NCI-H1417 treated with DMSO at 0.1 percent for 48 hours (cell line): ENCODE measurements around the gene ARG2.

Source experiments
- DNase-seq: peaks from one replicate; lab custom pipeline; 2025; lab: John Stamatoyannopoulos, UW

The ARG2 gene

GRCh38 chr14:67638642-67639041, 18.9 kb downstream of the ARG2 start:
- no peak for DNase-seq

GRCh38 chr14:67641480-67641879, 21.8 kb downstream of the ARG2 start:
- no peak for DNase-seq

GRCh38 chr14:67641902-67642749, 22.4 kb downstream of the ARG2 start:
- DNase-seq = no peak

DNA sequence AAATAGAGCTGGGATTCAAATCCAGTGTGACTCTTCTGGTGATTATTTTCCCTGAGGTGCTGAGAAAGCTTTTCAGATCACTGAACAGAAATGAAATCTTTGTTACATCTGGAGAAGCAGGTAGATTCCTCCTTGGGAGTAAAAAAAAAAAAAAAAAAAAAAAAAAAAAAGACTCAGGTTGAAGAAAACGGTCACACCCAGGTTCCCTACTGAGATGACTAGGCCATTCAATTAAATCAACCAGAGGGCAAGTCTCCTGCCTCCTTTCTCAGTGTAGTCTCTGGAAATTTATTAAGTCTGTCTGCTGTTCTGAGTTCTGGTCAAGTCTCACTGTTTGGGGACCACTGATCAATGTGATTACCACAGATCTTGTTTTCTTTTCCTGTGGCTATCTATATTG, 24.0 kb downstream of the ARG2 start:
- DNase-seq = no peak

DNA sequence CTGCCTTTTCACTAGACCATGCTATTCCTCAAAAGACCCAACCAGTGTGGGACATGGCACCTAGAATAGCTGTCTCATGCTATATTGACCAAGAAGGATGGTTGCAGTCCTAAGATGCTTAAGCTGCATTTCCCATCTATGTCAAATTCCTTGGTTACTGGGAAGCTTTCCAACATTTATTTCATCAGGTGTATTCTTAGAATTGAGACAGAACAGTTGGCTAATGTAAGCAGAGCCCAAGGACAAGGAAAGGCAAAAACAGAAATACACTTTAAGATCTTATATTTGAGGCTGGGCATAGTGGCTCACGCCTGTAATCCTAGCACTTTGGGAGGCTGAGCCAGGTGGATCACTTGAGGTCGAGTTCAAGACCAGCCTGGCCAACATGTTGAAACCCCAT, 24.7 kb downstream of the ARG2 start:
- no peak for DNase-seq

- DNase-seq = no peak
Measured at GRCh38 chr14:67645414-67645813, 25.7 kb downstream of the ARG2 start.

- DNase-seq = no peak
Measured at GRCh38 chr14:67646131-67646530, 26.4 kb downstream of the ARG2 start.

- no peak for DNase-seq
Measured at GRCh38 chr14:67650151-67650550, 30.4 kb downstream of the ARG2 start.

DNA sequence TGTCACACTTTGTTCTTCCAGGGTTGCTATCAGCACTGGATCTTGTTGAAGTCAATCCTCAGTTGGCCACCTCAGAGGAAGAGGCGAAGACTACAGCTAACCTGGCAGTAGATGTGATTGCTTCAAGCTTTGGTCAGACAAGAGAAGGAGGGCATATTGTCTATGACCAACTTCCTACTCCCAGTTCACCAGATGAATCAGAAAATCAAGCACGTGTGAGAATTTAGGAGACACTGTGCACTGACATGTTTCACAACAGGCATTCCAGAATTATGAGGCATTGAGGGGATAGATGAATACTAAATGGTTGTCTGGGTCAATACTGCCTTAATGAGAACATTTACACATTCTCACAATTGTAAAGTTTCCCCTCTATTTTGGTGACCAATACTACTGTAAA, 31.0 kb downstream of the ARG2 start:
- no peak for DNase-seq

GRCh38 chr14:67652189-67652588, 32.5 kb downstream of the ARG2 start:
- no peak for DNase-seq

- DNase-seq = no peak
Measured at GRCh38 chr14:67653651-67654280, 34.0 kb downstream of the ARG2 start.

GRCh38 chr14:67663633-67664032, 43.9 kb downstream of the ARG2 start:
- DNase-seq = no peak

DNA sequence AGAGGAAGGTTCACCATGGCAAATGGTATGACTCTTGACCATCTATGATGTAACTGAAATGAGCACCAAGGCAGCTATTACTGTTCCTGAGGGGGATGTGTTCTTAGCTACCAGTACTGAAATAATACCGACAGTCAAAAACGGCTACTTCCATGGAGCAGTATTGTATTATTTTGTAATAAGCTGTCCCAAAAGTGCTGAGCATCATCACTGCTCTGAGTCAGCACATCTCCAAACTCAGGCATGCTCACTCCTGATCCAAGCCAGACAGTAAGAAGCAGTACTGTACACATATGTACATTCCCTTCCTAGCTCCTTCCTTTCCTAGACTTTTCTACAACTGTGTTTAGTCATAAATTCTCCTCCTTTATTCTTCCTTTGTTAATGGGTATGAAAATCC, 46.1 kb downstream of the ARG2 start:
- DNase-seq = no peak

GRCh38 chr14:67666750-67667449, 47.2 kb downstream of the ARG2 start:
- DNase-seq = no peak

DNA sequence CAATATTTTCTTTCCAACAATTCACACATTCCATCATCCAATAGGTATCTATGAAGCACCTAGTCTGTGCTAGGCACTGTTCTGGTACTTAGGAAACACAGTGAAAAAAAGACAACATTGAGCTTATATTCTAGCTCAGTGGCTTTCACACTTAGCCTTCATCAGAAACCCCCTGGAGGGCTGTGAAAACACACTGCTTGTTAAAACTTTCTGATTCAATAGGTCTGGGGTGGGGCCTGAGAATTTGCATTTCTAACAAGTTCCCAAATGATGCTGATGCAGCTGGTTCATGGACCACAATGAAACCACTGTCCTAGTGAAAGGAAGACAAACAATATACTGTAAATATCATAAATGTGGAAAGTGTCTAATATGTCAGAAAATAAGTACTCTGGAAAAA, 48.8 kb downstream of the ARG2 start:
- DNase-seq = no peak

GRCh38 chr14:67673451-67673850, 53.7 kb downstream of the ARG2 start:
- no peak for DNase-seq

DNA sequence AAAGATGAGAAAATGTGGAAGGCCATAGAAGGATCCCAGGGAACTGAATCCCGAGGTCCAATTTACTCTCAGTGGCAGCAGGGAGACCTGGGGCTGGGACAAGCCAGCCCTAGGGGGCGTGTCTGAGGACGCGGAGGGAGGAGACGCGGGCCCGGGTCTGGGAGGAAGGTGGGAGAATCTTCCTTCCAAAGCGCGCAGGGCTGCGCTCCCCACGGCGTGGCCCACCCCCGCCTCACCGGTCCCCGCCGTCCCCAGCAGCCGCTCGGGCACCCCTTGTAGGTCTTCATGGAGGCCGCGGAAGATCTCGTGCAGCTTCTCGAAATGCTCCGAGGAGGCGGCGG, 54.4 kb downstream of the ARG2 start:
- DNase-seq = peak; percentile 18

DNA sequence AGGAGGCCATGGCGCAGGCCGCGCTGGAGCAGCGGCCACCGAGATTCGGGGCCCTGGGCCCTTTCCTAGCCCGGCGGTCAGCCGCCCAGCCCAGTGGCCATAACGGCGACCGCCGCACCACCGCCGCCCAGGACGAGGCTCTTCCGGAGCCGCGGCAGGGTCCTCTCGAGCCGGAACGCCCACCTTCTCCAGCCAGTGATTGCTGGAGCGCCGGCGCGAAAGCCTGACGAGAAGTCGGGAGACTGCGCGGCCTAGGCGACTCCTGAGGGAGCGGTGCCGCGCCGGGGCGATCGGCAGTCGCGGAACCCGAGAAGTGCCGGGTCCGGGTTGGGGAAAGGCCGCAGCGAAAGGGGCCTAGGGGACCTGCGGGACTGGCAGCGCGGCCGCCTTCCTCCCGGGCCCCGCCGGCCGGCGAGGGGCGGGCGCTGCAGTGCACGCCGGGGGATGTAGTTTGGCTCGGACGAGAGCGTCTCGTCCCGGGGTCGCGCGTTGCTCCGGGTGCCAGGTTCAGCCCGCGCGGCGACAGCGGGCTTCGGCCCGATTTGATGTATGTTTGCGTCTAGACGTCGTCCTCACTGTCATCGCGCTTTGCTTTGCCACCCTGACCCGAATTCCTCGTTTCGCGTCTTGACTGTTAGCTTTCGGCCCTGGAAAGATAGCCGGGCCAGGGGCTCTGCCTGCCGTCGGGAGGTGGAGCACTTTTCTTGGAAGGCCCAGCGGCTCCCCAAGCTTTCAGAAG, 54.9 kb downstream of the ARG2 start, which contains the start of gene VTI1B:
VTI1B (minus strand) TSS at position 153 of the 739 bp plus-strand sequence; CDS start at position 10, 143 bp downstream.
- DNase-seq = peak; percentile 37

DNA sequence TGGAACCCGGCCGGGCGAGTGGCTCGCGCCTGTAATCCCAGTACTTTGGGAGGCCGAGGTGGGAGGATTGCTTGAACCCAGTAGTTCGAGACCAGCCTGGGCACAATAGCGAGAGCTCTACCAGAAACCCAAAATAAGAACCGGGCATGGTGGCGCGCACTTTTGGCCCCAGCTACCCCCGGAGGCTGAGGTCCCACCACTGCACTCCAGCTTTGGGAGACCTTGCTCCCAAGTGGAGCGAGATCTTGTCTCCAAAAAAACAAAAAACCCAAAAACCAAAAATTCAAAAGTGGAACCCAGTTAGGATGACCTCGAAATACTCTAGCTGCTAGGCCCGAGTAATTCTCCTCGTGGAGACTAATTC, 55.5 kb downstream of the ARG2 start:
- DNase-seq = no peak

DNA sequence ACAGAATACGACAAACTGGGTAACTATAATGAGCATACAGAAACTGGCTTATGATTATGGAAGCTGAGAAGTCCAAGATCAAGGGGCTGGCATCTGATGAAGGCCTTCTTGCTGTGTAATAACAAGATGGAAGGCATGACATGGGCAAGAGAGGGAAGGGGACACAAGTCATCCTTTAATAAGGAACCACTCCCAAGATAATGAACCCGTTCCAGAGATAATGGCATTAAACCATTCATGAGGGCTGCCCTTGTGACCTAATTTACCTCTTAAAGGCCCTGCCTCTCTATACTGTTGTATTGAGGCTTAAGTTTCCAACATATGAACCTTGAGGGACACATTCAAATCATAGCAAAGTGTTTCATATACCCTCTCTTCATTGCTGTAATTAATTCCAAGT, 59.3 kb downstream of the ARG2 start:
- no peak for DNase-seq

GRCh38 chr14:67680121-67680602, 60.4 kb downstream of the ARG2 start:
- no peak for DNase-seq

GRCh38 chr14:67680941-67681340, 61.2 kb downstream of the ARG2 start:
- no peak for DNase-seq
